Measurements from ENCODE around the gene GFOD2.

DNA sequence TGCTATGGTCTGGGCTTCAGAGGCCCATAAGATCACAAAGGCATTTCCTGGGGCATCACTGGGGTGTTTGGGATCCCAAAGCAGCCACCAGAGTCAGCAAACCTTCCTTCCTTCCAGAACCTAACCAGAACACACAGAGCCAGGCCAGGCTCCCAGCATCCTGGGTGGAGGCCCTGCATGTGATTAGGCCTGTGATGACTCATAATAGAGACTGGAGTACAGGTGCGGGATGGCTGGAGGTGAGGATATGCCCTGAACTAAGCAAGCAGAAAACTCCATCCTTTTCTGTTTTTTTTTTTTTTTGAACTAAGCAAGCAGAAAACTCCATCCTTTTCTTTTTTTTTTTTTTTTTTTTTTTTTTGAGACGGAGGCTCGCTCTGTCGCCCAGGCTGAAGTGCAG, 17.7 kb upstream of the GFOD2 start:
- TF ChIP-seq POLR2A (IDR thresholded peaks at IDR 0.05) = no peak
- TF ChIP-seq, protein P1, sequence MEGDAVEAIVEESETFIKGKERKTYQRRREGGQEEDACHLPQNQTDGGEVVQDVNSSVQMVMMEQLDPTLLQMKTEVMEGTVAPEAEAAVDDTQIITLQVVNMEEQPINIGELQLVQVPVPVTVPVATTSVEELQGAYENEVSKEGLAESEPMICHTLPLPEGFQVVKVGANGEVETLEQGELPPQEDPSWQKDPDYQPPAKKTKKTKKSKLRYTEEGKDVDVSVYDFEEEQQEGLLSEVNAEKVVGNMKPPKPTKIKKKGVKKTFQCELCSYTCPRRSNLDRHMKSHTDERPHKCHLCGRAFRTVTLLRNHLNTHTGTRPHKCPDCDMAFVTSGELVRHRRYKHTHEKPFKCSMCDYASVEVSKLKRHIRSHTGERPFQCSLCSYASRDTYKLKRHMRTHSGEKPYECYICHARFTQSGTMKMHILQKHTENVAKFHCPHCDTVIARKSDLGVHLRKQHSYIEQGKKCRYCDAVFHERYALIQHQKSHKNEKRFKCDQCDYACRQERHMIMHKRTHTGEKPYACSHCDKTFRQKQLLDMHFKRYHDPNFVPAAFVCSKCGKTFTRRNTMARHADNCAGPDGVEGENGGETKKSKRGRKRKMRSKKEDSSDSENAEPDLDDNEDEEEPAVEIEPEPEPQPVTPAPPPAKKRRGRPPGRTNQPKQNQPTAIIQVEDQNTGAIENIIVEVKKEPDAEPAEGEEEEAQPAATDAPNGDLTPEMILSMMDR (IDR thresholded peaks at IDR 0.05) = no peak
